OCI-LY3 (cell line): ENCODE results near the gene IRF2BP2.

Source experiments
- H2AFZ ChIP-seq: fragments of 200-600, 300-600 bp; shearing (Covaris generic); 2 replicates; pipeline ENCODE4 v1.6.0; 2014; ENCODE audit warnings: antibody characterized with exemption, low read depth, low read length
- H3K27ac ChIP-seq: fragments of 200-600, 300-600 bp; sonication (generic); 2 replicates; pipeline ENCODE4 v1.5.1; 2014; ENCODE audit warnings: mild to moderate bottlenecking, low read length, moderate library complexity, mixed read lengths
- H3K27me3 ChIP-seq: fragments of 200-600, 300-600 bp; sonication (generic); 2 replicates; pipeline ENCODE4 v1.6.1; 2014; ENCODE audit warnings: low read depth, low read length, mixed read lengths
- H3K36me3 ChIP-seq: fragments of 200-600, 300-600 bp; sonication (generic); replicated peaks from 2 replicates; pipeline ENCODE3; 2014; ENCODE audit warnings: low read depth, low read length, mixed read lengths
- H3K4me1 ChIP-seq: fragments of 300-600, 200-600 bp; sonication (generic); 2 replicates; pipeline ENCODE4 v1.6.1; 2014; ENCODE audit warnings: low read length, mixed read lengths
- H3K4me2 ChIP-seq: fragments of 200-600, 300-600 bp; sonication (generic); 2 replicates; pipeline ENCODE4 v1.6.1; 2014; ENCODE audit warnings: low read length, mixed read lengths
- H3K4me3 ChIP-seq: fragments of 300-600, 200-600 bp; sonication (generic); 2 replicates; pipeline ENCODE4 v1.5.1; 2014; ENCODE audit warnings: antibody characterized with exemption, mild to moderate bottlenecking, low read length, moderate library complexity
- H3K79me2 ChIP-seq: fragments of 300-600, 200-600 bp; shearing (Covaris generic); 2 replicates; pipeline ENCODE4 v1.6.1; 2014; ENCODE audit warnings: mild to moderate bottlenecking, low read length, mixed read lengths
- H3K9ac ChIP-seq: fragments of 300-600, 200-600 bp; shearing (Covaris generic); 2 replicates; pipeline ENCODE4 v1.6.0; 2014; ENCODE audit warnings: mild to moderate bottlenecking, low read length, moderate library complexity
- H3K9me3 ChIP-seq: fragments of 200-600, 300-600 bp; shearing (Covaris generic); 2 replicates; pipeline ENCODE4 v1.6.1; 2014; ENCODE audit warnings: low read length, mixed read lengths; ENCODE audit not compliant: insufficient read depth
- H4K20me1 ChIP-seq: fragments of 200-600, 300-600 bp; sonication (generic); 2 replicates; pipeline ENCODE4 v1.6.1; 2016; ENCODE audit warnings: low read length, mixed read lengths; ENCODE audit not compliant: insufficient read depth
- EZH2phosphoT487 ChIP-seq: fragments of 200-600 bp; shearing (Covaris generic); IDR thresholded peaks from 2 replicates; pipeline ENCODE4 v1.6.1; 2018; ENCODE audit warnings: antibody characterized with exemption, mixed run types, low read depth
- TF ChIP-seq, protein P1 (sequence below): fragments of 200-600, 300-600 bp; sonication (generic); IDR thresholded peaks from 2 replicates; pipeline ENCODE4 v1.5.1; 2014; ENCODE audit warnings: antibody characterized with exemption, low read length, low read depth

IRF2BP2 gene

DNA sequence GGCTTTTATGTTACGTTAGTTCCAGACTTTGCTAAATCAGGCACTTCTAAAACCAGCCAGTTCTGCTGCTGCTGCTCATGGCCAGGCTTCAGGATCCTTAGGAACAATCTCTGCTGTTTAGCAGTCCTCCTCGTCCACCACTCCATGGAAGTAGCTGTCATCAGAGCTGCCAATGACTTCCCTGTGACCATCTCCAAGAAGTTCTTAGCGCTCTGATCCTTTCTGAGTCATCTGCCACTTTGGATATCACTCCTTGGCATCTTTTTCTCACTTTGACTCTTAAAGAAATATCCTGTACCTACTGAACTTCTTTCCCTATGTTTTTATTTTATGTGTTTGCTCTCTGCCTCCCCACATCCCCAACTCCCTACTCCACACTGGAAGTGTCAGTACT, 14.7 kb upstream of the IRF2BP2 start:
- Histone ChIP-seq H3K36me3 (no peaks in the 10 kb centered on the region), H3K4me2 (peak overlapping the region; percentile 34), H3K79me2 (no peaks in the 10 kb centered on the region), H3K4me3 (no peak overlapping the region), H4K20me1 (no peaks in the 10 kb centered on the region), H3K27me3 (no peaks in the 10 kb centered on the region), H3K4me1 (peaks cover 44% of the 10 kb centered on the region), H2AFZ (no peak overlapping the region), H3K9ac (no peak overlapping the region), H3K9me3 (no peaks in the 10 kb centered on the region), H3K27ac (no peak overlapping the region)
- TF ChIP-seq EZH2phosphoT487: no peak
- TF ChIP-seq, protein P1, sequence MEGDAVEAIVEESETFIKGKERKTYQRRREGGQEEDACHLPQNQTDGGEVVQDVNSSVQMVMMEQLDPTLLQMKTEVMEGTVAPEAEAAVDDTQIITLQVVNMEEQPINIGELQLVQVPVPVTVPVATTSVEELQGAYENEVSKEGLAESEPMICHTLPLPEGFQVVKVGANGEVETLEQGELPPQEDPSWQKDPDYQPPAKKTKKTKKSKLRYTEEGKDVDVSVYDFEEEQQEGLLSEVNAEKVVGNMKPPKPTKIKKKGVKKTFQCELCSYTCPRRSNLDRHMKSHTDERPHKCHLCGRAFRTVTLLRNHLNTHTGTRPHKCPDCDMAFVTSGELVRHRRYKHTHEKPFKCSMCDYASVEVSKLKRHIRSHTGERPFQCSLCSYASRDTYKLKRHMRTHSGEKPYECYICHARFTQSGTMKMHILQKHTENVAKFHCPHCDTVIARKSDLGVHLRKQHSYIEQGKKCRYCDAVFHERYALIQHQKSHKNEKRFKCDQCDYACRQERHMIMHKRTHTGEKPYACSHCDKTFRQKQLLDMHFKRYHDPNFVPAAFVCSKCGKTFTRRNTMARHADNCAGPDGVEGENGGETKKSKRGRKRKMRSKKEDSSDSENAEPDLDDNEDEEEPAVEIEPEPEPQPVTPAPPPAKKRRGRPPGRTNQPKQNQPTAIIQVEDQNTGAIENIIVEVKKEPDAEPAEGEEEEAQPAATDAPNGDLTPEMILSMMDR: no peak

DNA sequence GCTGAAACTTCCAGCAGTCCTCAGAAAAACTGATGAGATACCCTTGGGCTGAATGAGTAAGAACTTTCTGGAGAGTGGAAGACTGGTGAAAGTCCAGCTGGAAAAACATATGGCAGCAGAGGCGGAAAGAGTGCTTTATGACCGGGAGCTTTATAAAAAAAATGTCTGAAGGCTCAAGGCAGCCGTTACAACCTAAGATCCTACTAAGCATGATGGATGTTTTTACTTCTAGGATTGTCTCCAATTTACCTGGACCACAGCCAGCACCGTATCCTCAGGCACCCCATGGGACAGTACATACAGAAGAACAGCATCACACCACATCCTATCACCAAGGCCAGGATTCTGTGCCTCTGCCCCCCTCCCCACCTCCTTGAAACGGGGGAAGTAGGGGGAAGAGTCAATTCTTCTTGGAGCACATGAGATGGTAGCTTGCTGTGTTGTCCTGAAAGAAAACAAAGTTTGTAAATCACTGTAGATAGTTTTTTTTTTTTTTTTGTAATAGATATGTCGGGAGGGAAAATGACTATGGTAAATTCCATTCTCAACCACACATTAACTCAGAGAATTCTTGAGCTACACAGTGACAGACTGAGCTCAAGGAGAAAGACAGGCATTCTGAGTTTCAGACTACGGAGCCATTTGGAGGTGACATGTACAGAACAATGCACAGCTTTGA, 11.8 kb upstream of the IRF2BP2 start:
- TF ChIP-seq, protein P1: no peak
- TF ChIP-seq EZH2phosphoT487: no peak
- H3K4me2 ChIP-seq: no peak overlapping the region
- H4K20me1 ChIP-seq: no peaks in the 10 kb centered on the region
- no peak overlapping the region for H3K9ac ChIP-seq
- H3K27me3 ChIP-seq: no peaks in the 10 kb centered on the region
- no peaks in the 10 kb centered on the region for H3K36me3 ChIP-seq
- H2AFZ ChIP-seq: no peak overlapping the region
- no peaks in the 10 kb centered on the region for H3K79me2 ChIP-seq
- no peaks in the 10 kb centered on the region for H3K9me3 ChIP-seq
- H3K4me3 ChIP-seq: no peak overlapping the region
- H3K4me1 ChIP-seq: peaks cover 34% of the 10 kb centered on the region
- H3K27ac ChIP-seq: no peak overlapping the region

DNA sequence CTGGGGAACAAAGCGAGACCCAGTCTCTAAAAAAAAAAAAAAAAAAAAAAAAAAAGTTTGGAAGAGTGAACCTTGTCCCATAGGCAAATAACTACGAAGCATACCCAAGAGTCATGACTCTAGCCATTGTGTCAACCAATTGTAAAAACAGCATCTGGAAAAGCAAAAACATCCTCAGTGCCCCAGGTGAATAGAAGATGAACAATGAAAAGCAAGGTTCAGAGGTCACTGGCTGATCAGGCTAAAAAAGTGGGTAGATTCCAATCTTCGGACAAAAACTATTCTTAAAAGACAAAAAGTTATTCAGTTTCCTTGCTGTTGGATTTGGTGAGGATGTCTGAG, 11.1 kb upstream of the IRF2BP2 start:
- Histone ChIP-seq H3K27ac (no peak overlapping the region), H3K9ac (no peak overlapping the region), H3K36me3 (no peaks in the 10 kb centered on the region), H3K79me2 (no peaks in the 10 kb centered on the region), H2AFZ (no peak overlapping the region), H3K9me3 (no peaks in the 10 kb centered on the region), H4K20me1 (no peaks in the 10 kb centered on the region), H3K4me1 (peaks cover 34% of the 10 kb centered on the region), H3K4me2 (no peak overlapping the region), H3K27me3 (no peaks in the 10 kb centered on the region), H3K4me3 (no peak overlapping the region)
- TF ChIP-seq, protein P1: no peak
- no peak for TF ChIP-seq EZH2phosphoT487

DNA sequence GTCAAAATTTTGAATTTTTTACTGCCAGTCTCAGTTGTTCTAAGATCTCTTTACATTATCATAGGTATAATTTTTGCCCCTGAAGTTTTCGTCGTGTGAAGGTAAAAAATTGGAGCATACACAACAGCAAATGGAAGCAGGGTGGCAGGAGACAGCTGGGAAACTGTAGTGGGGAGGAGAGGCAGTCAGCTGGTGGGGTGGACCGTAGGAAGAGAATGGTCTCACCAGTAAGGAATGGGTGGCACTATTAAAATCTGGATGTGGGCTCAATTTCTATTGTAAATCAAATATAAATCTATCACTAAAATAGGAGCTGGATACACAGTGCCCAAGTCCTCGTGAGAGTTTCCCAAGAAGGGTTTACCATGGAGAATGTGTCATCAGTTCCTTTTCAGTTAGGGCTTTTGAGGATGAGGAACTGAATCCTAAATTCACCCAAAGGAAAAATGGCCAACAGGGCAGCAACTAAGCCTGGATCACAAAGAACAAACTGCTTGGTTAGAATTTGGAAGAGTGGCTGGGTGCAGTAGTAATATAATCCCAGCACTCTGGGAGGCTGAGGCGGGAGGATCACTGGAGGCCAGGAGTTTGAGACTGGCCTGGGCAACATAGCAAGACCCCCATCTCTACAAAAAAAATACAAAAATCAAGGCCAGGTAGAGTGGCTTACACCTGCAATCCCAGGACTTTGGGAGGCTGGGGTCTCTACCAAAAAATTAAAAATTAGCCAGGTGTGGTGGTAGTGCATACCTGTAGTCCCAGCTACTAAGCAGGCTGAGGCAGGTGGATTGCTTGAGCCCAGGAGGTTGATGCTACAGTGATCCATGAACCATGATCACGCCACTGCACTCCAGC, 10.5 kb upstream of the IRF2BP2 start:
- Histone ChIP-seq H4K20me1 (no peaks in the 10 kb centered on the region), H3K36me3 (no peaks in the 10 kb centered on the region), H3K79me2 (no peaks in the 10 kb centered on the region), H2AFZ (peak overlapping the region; percentile 82), H3K9ac (peak overlapping the region; percentile 50), H3K4me1 (peaks cover 34% of the 10 kb centered on the region), H3K27ac (no peak overlapping the region), H3K4me3 (peak overlapping the region; percentile 48), H3K9me3 (no peaks in the 10 kb centered on the region), H3K27me3 (no peaks in the 10 kb centered on the region), H3K4me2 (peak overlapping the region; percentile 73)
- no peak for TF ChIP-seq EZH2phosphoT487
- TF ChIP-seq, protein P1: no peak
